ENCODE data around the gene GFM1. TPM values are rescaled to one million over a fixed set of nuclear protein-coding genes. Genes with fewer than 3 reads are reported as not detected.
A peak's percentile ranks its signal among the peaks of the same experiment; 100 is the strongest.

GFM1 gene
- total and polyA plus RNA-seq, 2 of the 13 experiments (the other 11 are each of a cell fraction or from before 2014, with no cell fraction given) = 10.5 to 59.0 TPM

GRCh38 chr3:158725348-158726011 is 81.2 kb downstream of the GFM1 start (continued):
- TF ChIP-seq, protein P1, sequence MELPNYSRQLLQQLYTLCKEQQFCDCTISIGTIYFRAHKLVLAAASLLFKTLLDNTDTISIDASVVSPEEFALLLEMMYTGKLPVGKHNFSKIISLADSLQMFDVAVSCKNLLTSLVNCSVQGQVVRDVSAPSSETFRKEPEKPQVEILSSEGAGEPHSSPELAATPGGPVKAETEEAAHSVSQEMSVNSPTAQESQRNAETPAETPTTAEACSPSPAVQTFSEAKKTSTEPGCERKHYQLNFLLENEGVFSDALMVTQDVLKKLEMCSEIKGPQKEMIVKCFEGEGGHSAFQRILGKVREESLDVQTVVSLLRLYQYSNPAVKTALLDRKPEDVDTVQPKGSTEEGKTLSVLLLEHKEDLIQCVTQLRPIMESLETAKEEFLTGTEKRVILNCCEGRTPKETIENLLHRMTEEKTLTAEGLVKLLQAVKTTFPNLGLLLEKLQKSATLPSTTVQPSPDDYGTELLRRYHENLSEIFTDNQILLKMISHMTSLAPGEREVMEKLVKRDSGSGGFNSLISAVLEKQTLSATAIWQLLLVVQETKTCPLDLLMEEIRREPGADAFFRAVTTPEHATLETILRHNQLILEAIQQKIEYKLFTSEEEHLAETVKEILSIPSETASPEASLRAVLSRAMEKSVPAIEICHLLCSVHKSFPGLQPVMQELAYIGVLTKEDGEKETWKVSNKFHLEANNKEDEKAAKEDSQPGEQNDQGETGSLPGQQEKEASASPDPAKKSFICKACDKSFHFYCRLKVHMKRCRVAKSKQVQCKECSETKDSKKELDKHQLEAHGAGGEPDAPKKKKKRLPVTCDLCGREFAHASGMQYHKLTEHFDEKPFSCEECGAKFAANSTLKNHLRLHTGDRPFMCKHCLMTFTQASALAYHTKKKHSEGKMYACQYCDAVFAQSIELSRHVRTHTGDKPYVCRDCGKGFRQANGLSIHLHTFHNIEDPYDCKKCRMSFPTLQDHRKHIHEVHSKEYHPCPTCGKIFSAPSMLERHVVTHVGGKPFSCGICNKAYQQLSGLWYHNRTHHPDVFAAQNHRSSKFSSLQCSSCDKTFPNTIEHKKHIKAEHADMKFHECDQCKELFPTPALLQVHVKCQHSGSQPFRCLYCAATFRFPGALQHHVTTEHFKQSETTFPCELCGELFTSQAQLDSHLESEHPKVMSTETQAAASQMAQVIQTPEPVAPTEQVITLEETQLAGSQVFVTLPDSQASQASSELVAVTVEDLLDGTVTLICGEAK (IDR thresholded peaks at IDR 0.05) = no peak
- TF ChIP-seq, protein P1 (CRISPR knock-in tag; IDR thresholded peaks at IDR 0.05) = no peak
- TF ChIP-seq ZNF337 (CRISPR knock-in tag; IDR thresholded peaks at IDR 0.05; ENCODE audit: borderline replicate concordance, low read depth) = no peak
- TF ChIP-seq HNF4G (IDR thresholded peaks at IDR 0.05; ENCODE audit: borderline replicate concordance, low read depth, low read length) = peak; percentile 14; the same call in 1 of the 2 replicates
- no peak for TF ChIP-seq HNF4G (CRISPR knock-in tag; IDR thresholded peaks at IDR 0.05; ENCODE audit: borderline replicate concordance, low read depth)
- TF ChIP-seq, protein P2, sequence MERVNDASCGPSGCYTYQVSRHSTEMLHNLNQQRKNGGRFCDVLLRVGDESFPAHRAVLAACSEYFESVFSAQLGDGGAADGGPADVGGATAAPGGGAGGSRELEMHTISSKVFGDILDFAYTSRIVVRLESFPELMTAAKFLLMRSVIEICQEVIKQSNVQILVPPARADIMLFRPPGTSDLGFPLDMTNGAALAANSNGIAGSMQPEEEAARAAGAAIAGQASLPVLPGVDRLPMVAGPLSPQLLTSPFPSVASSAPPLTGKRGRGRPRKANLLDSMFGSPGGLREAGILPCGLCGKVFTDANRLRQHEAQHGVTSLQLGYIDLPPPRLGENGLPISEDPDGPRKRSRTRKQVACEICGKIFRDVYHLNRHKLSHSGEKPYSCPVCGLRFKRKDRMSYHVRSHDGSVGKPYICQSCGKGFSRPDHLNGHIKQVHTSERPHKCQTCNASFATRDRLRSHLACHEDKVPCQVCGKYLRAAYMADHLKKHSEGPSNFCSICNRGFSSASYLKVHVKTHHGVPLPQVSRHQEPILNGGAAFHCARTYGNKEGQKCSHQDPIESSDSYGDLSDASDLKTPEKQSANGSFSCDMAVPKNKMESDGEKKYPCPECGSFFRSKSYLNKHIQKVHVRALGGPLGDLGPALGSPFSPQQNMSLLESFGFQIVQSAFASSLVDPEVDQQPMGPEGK (CRISPR knock-in tag; IDR thresholded peaks at IDR 0.05) = no peak
- TF ChIP-seq ZNF496 (CRISPR knock-in tag; IDR thresholded peaks at IDR 0.05; ENCODE audit: insufficient replicate concordance) = no peak
- peak; percentile 39 to 88; a peak in 3 of 4 replicates for TF ChIP-seq NR2F1 (CRISPR knock-in tag; IDR thresholded peaks at IDR 0.05)
- TF ChIP-seq ELF3 (CRISPR knock-in tag; IDR thresholded peaks at IDR 0.05) = no peak
- TF ChIP-seq HMG20A (CRISPR knock-in tag; IDR thresholded peaks at IDR 0.05; ENCODE audit: borderline replicate concordance) = no peak
- no peak for TF ChIP-seq IRX3 (CRISPR knock-in tag; IDR thresholded peaks at IDR 0.05; ENCODE audit: borderline replicate concordance, low read depth)
- TF ChIP-seq TFE3 (CRISPR knock-in tag; IDR thresholded peaks at IDR 0.05) = no peak
- TF ChIP-seq ZNF530 (CRISPR knock-in tag; IDR thresholded peaks at IDR 0.05; ENCODE audit: low read depth) = no peak
- TF ChIP-seq MAF1 (CRISPR knock-in tag; IDR thresholded peaks at IDR 0.05; ENCODE audit: borderline replicate concordance) = no peak
- TF ChIP-seq, protein P3, sequence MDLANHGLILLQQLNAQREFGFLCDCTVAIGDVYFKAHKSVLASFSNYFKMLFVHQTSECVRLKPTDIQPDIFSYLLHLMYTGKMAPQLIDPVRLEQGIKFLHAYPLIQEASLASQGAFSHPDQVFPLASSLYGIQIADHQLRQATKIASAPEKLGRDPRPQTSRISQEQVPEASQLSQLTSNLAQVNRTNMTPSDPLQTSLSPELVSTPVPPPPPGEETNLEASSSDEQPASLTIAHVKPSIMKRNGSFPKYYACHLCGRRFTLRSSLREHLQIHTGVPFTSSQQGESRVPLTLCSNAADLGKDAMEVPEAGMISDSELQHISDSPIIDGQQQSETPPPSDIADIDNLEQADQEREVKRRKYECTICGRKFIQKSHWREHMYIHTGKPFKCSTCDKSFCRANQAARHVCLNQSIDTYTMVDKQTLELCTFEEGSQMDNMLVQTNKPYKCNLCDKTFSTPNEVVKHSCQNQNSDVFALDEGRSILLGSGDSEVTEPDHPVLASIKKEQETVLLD (CRISPR knock-in tag; IDR thresholded peaks at IDR 0.05; ENCODE audit: low read depth) = no peak
